Measurements from ENCODE around the gene NEBL.

NEBL gene

DNA sequence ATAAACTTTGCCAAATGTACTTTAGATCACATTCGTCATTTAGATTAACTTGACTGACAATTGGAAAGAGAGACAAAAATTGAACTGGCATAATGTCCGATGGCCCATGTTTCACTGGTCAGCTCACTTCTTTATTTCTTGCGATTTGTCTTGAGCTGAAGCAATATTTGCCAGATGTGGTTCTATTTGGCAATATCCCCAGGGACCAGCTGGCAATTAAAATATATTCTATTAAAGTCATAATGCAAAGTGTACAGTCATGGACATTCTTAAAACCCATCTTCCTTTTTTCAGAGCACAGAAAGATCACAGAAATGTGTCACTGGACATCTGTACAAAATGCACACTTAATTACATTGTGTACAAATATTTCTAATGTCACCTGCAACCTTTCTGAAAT, 26.3 kb downstream of the NEBL start:
- DNase-seq (ENCODE audit: low read depth in 2 of 2), result no peak

DNA sequence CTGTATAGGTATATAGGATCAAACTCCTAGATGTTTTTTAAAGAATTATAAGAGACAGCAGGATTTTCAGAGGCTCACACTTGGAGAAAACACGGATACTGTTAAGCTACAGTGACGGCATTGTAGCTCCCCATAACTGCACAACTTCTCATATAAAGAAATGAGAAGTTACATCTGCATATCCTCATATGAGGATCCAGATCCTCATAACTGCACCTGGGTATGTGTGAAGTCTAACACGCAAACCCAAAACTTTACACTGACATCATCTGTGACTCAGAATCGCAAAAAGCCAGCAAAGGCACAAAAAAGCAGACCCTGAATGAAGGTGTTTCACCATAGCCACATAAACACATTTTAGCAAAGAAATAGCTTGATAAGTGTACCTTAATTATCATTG, 34.1 kb downstream of the NEBL start:
- no peak for DNase-seq (ENCODE audit: low read depth in 2 of 2)

DNA sequence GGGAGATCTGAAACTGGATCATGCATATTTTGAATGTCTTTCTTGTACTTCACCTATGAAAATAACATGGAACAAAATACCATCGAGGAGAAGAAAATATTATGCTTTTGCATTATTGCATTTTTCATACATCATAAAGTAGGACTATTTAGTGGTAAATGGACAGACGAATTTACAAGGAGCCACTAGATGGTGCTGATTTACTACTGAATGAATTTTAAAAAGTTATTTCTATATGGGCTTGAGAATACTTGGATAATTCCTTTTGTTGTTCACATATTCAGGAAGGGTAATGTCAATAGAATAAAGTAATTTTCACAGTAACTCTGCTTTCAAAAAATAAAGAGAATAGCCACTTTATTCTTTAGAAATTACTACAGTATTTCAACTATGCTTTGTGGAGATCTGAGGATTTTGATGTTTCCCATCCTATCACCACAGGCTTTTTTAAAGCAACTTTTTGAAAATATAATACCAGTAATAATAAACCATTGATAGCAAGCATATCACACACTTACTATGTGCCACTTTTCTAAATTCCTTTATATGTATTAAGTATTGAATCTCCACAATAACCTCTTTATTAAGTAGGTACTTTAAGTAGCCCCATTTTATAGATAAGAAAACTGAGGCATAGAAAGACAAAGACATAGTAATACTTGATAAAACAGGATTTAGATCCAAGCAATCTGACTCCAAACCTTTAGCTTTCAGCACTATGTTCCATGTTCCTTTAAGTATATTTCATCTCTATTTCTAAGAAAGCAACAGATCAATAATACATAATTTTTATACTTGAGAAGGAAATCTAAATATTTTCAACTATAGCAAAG, 38.6 kb downstream of the NEBL start:
- DNase-seq (ENCODE audit: low read depth in 2 of 2), result no peak

- DNase-seq (ENCODE audit: low read depth in 2 of 2), result no peak
Observed at GRCh38 chr10:20856484-20856883, 40.6 kb downstream of the NEBL start.

DNA sequence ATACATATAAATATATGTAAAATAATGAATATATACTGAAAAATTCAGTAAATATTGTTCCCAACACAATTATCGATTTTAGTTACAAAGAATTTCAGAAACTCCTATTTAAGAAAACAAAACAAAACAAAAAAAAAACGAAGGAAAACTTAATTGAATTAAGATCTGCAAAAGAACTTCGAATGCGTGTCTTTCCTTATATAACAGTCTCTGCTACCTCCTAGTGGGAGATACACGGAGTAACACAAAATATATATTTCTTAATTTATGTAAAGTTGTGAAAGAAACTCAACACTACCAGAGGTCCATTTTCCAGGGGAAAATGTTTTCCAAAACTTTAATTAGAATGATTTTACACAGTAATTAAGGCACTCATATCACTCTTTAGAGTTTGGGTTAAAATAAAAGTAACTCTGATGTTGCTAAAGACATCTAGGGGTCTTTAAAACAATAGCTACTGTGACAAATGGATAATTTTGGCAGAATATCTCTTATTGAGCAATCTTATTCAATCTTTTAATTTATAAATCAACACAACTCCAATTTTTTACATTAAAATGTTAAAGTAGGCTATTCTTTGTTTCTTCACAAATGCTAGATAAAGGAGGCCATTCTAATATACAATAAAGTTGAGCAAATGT, 41.6 kb downstream of the NEBL start:
- no peak for DNase-seq (ENCODE audit: low read depth in 2 of 2)

- DNase-seq (ENCODE audit: low read depth in 2 of 2), result no peak
Observed at GRCh38 chr10:20853276-20853675, 43.8 kb downstream of the NEBL start.

DNA sequence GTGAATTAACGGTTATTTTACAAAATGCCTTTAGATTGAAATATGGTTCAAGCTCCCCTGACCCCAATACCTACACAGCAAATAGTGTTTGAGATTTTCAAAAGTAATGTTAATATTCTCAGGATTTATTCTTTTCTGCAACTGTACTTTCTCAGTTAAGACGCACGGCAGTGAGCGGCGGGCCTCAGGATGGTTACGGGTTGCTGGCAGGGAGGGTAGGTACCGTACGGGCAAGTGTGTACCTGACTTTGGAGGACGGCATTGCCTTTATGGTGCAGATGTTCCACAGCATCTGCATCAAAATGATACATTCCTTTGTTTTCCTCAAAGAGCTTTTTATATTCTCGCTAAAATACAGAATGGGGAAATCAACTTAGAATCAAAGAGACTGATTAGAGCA, 44.8 kb downstream of the NEBL start:
- DNase-seq (ENCODE audit: low read depth in 2 of 2), result no peak

DNA sequence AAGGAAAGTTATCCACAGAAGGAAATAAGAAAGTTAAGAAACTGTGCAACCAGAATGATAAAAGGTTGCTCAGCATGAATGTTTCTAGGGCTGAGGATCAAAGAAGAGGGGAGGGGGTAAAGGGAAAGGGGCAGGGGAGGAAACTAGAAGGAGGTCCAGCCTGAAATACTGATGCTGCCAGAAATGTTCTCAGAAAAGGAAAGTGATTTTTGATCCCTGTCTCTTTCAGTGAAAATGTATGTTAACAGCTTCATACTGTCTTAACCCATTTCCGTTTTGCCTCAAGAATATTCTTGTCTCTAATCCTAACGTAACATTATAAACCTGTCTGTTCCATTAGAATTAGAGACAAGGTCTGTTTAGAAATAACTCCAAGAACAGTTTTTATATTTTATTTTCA, 49.6 kb downstream of the NEBL start:
- DNase-seq (ENCODE audit: low read depth in 2 of 2), result no peak

GRCh38 chr10:20846263-20846662, 50.8 kb downstream of the NEBL start:
- DNase-seq (ENCODE audit: low read depth in 2 of 2), result no peak

DNA sequence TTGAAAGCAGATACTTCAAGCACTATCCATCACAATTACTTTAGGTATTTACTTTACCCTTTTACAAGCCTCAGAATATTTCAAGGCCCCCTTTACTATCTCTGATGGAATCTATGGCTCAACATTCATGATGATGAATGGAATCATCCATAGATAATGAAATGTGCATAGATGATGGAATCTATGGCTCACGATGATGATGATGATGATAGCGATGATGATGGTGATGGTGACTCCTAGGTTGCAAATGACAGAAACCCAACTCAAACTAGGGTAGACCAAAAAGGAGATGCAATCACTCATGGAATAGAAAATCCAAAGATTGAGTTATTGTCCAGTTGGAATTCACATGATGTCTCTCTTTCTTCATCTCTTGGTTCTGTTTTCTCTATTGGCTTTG, 55.7 kb downstream of the NEBL start:
- no peak for DNase-seq (ENCODE audit: low read depth in 2 of 2)

DNA sequence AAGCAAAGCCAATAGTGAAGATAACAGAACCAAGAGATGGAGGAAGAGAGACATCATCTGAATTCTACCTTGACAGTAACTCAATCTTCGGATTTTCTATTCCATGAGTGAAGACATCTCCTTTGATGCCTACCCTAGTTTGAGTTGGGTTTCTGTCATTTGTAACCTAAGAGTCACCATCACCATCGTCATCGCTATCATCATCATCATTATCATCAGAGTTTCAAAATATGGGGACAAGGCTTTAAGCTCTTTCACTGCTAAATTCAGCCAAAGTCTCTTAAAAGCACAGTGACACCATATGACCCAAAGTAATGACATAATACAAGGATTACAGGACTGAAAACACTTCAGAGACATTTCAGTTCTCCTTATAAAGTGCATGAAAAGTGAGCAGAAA, 57.2 kb downstream of the NEBL start:
- no peak for DNase-seq (ENCODE audit: low read depth in 2 of 2)

DNA sequence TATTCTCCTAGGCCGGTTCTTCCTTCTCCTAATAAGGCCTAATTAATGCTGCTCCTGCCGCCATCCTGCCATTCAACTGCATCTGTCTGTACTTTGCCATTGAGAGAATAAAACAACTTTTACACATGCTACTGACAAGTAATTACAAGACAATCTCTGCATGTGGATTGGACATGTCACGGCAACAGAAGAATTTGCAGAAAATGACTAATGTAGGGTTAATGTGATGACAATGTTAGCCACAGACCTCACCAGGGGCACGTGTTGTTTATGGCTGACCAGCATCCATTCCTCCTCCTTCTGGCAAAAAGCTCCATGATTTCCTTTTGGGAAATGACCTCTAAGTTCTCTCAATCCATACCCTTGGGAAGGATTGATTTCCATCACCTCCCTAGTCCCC, 58.0 kb downstream of the NEBL start:
- no peak for DNase-seq (ENCODE audit: low read depth in 2 of 2)

- no peak for DNase-seq (ENCODE audit: low read depth in 2 of 2)
Observed at GRCh38 chr10:20836401-20836800, 60.7 kb downstream of the NEBL start.

DNA sequence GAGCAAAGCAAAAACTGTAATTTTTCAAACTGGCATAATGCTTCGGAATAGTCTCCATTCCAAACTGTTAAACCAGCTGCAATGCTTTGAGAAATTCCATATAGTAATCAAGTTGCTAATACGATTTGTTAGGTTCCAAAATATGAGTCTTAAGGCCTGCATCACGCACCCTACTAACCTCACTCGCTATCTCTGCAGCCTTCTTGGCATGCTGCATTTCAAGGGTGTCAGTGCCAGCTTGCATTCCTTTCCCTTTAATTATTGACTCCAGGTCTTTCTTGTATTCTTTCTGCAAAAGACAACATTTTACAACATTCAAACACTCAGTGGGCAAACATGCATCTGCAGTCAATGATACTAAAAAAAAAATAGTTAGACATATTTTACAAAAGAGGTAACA, 61.8 kb downstream of the NEBL start:
- DNase-seq (ENCODE audit: low read depth in 2 of 2), result no peak

DNA sequence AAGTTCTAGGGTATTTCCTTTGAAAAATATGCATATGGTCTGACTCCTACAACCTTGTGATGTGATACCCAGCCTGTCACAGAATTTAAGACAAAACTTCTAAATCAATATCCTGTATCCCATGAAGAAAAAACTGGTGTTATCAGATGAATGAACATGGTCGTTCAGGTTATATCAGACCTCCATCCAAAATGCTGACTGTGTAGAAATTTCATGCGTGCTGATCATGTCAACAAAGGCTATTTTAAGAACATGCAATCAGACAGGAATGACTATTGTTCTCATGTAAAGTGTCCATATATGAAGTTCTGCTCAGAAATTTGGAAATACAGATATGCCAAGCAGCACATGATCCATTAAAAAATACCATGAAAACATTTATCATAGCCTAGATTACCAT, 62.3 kb downstream of the NEBL start:
- DNase-seq (ENCODE audit: low read depth in 2 of 2), result no peak

DNA sequence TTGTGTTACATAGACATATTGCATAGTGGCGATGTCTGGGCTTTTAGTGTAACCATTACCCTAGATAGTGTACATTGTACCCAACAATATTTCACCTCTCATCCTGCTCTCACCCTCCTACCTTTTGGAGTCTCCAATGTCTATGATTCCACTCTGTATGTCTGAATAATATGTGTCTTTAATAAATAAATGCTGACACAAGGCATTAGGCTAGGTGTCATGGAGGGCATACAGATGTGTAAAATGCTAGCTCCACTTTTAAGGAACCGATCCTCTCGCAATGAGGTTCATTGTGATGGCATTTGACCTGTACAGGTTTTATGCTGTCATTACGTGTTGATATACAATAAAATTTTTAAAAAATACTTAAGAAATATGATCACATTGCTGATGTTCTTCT, 74.3 kb downstream of the NEBL start:
- DNase-seq (ENCODE audit: low read depth in 2 of 2), result no peak

DNA sequence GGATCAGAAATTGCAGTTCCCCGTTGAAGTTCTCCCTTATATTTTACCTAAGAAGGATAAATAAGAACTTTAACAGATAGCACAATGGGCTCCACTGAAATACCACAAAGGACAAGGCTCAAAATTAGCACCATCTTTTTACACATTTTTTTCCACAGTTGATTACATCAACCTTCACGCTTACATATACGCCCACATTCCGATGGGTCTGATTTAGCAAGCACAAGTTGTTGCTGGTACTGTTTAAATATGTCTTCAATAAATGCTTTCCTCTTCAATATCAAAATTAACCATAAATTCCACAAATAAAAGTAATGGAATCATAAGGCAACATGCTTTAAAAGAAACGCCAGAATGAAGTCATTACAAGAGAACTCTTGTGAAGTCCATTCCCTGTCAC, 79.5 kb downstream of the NEBL start:
- no peak for DNase-seq (ENCODE audit: low read depth in 2 of 2)

GRCh38 chr10:20817116-20817515, 80.0 kb downstream of the NEBL start:
- DNase-seq (ENCODE audit: low read depth in 2 of 2), result no peak

DNA sequence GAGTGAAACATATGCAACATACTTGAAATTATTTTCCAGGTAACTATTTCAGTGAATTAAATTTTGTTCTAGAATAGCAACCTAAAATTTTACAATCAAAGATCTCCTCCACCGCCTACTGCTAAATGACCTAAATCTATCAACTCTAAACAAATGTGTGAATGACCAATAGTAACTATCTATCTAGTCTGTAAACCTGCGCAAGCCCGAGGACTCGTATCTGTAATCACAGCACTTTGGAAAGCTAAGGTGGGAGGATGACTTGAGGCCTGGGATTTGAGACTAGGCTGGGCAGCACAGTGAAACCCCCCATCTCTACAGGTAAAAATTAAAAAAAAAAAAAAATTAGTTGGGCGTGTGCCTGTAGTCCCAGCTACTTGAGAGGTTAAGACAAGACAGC, 83.0 kb downstream of the NEBL start:
- no peak for DNase-seq (ENCODE audit: low read depth in 2 of 2)

DNA sequence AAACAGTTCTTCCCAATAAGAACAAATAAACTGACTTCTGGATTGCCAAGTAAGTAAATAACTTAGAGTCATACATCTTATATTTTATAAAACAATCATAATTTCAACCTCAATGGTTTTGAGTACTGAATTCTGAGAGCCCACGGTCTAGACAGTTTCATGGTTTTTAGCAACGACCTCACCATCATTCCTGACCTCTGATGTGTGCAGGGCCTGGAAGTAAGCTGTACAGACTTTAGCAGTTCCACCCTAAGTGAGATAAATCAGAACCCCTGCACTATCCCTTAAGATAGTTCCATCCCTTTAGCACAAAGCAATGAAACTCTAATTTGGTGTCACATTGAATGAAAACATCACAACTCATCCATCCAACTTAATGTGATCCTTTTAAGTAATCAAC, 86.0 kb downstream of the NEBL start:
- no peak for DNase-seq (ENCODE audit: low read depth in 2 of 2)

GRCh38 chr10:20809631-20810030, 87.5 kb downstream of the NEBL start:
- no peak for DNase-seq (ENCODE audit: low read depth in 2 of 2)

DNA sequence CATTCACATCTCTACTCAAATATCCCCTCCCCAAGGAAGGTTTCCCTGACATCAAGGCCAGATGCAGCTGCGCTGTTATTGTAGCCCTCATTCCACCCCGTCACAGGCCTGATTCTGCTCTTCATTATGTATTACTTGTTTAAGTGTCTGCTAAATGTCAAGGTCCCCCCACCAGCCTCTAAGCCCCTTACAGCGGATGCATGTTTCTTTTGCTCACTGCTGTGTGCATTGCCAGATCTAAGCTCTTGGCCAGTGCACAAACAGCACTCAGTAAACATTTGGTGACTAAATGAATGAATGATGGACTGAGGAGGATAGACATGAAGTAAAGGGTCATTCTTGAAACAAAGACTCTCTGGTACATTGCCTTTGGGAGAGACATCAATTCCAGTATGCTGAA, 90.6 kb downstream of the NEBL start:
- DNase-seq (ENCODE audit: low read depth in 2 of 2), result no peak

DNA sequence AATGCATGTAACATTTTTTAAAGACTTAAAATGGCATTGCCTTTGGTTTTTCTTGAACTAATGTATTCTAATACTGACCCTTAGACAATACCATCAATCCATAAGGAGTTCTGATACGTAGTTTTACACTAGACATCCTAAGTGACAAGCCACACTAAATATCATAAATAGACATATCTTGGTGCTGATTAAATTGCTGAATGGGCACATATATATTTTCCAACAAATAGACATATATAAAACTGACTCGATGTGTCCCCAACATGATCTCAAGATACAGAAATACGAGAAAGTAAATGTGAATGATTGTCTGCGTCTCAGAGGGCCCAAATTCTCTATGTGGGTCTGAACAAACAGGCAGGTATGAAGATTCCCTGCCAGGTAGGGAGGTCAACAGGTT, 99.8 kb downstream of the NEBL start:
- no peak for DNase-seq (ENCODE audit: low read depth in 2 of 2)

DNA sequence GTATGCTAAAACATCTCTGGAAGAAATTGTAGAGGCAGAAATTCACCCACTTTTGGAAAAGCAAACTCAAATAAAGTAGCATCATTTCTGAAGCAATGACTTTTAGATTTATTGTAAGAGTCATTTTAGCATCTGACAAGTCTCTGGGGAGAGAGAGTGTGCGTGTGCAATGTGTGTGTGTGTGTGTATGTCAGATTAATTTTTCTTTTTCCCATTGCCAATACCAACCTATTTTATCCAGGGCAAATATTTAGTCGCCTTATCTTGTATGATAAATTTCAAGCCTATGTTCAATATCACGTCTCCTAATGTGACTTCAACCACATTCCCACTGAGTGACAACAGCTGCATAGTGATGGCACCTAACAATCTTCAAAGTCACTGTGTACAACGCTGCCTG, 101.7 kb downstream of the NEBL start:
- no peak for DNase-seq (ENCODE audit: low read depth in 2 of 2)
